NCI-H524 treated with DMSO at 0.1 percent for 48 hours (cell line): ENCODE measurements around the gene PCIF1.
"Not testable (repeated sequence)": the region's sequence is repeated elsewhere in the genome, so short reads cannot be mapped to it uniquely, and the experiment has no call there.

Experiments used
- DNase-seq: peaks from one replicate; lab custom pipeline; 2025; lab: John Stamatoyannopoulos, UW

The PCIF1 gene

GRCh38 chr20:45924391-45925261 lies 9.9 kb upstream of the PCIF1 start:
- no peak for DNase-seq

DNA sequence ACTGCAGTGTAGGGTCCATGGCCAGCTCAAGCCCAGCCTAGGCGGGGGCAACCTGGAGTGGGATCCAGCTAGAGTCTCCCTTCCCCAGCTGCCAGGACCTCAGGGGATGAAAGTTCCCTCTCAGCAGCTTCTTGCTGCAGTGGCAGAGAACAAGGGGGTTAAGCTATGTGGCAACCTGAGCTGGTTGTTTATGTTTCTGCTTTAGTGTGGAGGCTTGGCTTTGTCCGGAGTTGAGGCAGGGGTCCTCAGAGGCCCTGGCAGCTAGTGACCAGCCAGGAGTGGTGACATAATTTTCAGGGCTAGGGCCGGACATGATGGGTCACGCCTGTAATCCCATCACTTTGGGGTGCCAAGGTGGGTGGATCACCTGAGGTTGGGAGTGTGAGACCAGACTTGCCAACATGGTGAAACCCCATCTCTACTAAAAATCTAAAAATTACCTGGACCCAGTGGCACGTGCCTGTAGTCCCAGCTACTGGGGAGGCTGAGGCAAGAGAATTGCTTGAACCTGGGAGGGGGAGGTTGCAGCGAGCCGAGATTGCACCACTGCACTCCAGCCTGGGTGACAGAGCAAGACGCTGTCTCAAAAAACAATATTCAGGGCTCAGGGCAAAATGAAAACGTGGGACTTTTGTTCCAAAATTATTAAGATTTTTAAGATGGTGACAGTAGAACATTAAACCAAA lies 8.5 kb upstream of the PCIF1 start:
- DNase-seq = no peak

DNA sequence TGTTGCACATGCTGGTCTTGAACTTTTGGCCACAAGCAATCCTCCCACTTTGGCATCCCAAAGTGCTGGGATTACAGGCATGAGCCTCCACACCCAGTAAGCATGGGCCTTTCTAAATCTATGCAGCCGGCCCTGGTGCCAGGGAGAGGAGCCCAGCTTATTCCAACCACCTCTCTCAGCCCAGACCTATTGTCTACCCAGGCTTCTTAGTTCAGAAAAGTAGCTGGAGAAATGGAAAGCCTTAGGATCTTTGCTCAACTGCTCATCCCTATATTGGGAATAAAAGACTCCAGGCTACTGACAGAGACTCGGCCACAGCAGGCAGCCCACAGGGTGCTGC lies 7.8 kb upstream of the PCIF1 start:
- DNase-seq = no peak

DNA sequence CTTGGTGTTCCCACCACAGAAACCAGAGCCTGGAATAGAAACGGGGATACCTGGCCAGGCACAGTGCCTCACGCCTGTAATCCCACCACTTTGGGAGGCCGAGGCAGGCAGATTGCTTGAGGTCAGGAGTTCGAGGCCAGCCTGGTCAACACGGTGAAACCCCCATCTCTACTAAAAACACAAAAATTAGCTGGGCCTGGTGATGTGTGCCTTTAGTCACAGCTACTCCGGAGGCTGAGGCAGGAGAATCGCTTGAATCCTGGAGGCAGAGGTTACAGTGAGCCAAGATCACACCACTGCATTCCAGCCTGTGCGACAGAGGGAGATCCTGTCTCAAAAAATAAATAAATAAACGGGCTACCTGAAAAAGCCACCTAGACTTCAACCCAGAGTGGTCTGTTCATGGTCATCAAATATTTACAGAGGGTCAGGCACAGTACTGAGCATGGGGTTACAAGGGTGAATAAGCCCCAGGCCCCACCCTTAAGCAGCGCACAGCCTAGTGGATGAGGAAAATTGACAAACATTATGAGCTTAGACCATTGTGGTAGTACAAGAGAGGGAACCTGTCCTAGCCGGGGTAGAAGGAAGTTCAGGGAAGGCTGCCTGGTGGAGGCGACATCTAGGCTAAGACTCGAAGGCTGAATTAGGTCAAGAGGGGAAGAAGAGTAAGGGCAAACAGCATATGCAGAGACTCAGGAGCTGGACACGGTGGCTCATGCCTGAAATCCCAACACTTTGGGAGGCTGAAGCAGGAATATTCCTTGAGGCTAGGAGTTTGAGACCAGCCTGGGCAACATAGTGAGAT lies 7.2 kb upstream of the PCIF1 start:
- DNase-seq = no peak

DNA sequence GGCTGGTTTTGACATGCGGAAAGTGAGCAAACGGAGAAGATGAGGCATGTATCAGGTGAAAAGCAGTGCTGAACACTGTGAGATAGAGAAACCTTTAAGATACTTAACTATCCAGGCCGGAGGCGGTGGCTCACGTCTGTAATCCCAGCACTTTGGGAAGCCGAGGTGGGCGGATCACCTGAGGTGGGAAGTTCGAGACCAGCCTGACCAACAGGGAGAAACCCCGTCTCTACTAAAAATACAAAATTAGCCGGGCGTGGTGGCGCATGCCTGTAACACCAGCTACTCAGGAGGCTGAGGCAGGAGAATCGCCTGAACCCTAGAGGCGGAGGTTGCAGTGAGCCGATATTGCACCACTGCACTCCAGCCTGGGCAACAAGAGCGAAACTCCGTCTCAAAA lies 2.8 kb upstream of the PCIF1 start:
- not testable (repeated sequence) for DNase-seq

GRCh38 chr20:45933266-45934045 lies 1.0 kb upstream of the PCIF1 start:
- peak; percentile 71 for DNase-seq

GRCh38 chr20:45934046-45934585 lies 367 bp upstream of the PCIF1 start:
- DNase-seq = no peak

GRCh38 chr20:45935416-45936046 lies 1.0 kb downstream of the PCIF1 start:
- DNase-seq = no peak

DNA sequence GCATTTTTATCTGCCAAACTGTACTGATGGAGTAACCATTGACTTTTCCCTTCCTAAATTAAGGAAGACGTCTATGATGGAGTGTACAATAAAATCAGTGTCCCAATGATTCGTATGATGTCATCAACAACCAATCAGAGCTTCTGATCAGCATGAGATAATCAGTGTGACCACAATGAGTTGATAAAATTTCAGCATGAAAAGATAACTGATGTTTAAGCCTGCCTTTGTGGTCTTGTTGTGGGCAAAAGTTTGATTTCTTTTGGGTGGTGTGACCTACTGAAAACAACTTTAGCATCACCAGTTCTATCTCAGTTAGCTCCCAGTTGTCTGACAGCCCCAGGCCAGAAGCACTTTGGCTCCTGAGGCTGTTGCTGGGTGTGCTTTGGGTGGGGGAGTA lies 3.3 kb downstream of the PCIF1 start:
- DNase-seq = no peak

DNA sequence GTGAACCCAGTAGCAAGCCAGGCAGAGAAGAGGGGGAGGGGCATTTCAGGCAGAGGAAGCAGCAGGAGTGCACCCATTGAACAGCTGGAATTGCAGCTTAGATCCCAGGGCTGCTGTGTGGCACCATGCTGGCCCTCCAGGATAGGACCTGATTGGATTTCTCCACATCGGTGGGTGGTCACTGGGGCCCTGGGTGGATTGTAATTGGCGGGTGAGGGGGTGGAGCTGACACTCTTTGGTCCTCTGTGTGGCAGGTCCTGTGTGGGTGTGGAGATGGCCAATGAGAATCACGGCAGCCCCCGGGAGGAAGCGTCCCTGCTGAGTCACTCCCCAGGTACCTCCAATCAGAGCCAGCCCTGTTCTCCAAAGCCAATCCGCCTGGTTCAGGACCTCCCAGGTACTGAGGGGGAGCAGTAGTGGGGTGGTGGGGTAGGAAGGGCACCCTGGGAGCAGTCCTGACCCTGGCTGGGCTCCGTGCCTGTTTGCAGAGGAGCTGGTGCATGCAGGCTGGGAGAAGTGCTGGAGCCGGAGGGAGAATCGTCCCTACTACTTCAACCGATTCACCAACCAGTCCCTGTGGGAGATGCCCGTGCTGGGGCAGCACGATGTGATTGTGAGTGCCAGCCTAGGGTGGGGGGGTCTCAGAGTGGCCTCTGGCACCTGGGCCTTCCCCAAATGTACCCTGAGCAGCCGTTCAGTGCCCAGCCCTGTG lies 4.4 kb downstream of the PCIF1 start:
- DNase-seq = no peak

DNA sequence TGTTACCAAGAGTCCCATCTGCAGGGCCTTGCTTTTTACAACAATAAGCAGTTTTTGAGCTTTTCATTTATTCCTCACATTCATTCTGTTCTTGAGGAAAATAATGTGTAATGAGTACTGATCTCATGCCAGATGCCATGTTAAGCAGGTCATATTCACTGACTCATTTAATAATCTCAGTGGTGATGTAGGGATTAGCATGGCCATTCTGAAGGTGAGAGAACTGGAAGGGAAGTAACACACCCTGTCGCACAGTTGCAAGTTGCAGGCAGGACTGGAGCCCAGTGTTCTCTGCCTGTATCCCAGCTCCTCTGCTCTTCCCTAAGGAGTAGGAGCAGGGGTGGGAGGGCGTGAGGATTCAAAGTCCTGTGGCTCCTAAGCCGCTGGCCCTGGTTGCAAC lies 5.6 kb downstream of the PCIF1 start:
- DNase-seq = no peak

- DNase-seq = no peak
Observed at GRCh38 chr20:45940469-45940868, 6.0 kb downstream of the PCIF1 start.

GRCh38 chr20:45943613-45944012 lies 9.1 kb downstream of the PCIF1 start:
- no peak for DNase-seq

DNA sequence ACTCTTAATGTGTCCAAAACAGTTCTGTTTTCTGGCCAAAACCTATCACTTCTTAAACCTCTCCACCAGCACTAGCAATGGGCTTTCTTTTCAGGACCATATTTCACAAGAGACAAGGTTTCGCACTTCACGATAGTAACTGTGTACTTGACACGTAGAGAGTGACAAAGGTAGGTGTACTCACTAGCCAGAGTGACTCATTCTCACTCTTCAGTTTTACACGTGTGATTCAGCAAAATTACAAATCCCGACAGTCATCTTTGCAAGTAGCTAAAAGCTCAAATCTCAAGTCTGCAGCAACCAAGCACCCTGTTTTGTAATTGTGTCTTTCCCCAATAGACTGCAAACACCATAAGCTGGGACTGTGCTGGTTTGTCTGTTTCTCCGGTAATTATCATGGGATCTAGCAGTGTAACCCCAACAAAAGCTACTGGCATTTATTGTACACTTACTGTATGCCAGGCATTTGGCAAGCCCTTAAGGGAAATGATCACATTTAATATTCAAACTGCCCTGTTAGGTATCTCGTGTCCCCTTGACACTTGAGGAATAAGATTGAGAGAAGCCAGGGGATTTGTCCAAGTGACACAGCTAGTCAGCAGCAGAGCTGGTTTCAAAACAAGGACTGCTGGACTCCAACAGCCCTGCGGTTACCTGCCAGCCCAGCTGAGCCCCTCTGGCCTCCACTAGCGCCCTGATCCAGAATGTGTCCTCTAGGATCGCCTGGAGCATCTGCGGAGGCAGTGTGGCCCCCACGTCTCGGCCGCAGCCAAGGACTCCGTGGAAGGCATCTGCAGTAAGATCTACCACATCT lies 9.9 kb downstream of the PCIF1 start:
- DNase-seq = no peak

GRCh38 chr20:45944965-45945677 lies 10.6 kb downstream of the PCIF1 start:
- no peak for DNase-seq

- DNase-seq = no peak
Observed at GRCh38 chr20:45945678-45946148, 11.2 kb downstream of the PCIF1 start.

GRCh38 chr20:45946149-45946970 lies 11.9 kb downstream of the PCIF1 start:
- DNase-seq = no peak
